Body of pancreas (tissue), 4 donors: ENCODE measurements around the gene OXTR. TPM values are rescaled to one million over a fixed set of nuclear protein-coding genes. Genes with fewer than 3 reads are reported as not detected.

Source experiments
- ATAC-seq: fragments of 150-250 bp; one replicate; pipeline ENCODE4 v1.9.1; 2016
- DNase-seq, 4 donors: peaks; one replicate each; pipeline ENCODE4 v3.0.0-alpha.2; 2019
- H3K27ac ChIP-seq, 4 donors: fragments of 200-600 bp; sonication (generic); 1 replicate in 3 of 4; 2 replicates in 1 of 4; pipeline versions ENCODE4 v1.5.1 to v1.6.1; 2016 to 2019; ENCODE audit warnings: mild to moderate bottlenecking in 1 of 4, mixed read lengths in 1 of 4, moderate library complexity in 1 of 4
- H3K27me3 ChIP-seq, 2 donors: fragments of 200-600 bp; sonication (generic); one replicate each; pipeline ENCODE4 v1.6.0; 2016; ENCODE audit warnings: mild to moderate bottlenecking in 1 of 2
- H3K36me3 ChIP-seq, 2 donors: fragments of 200-600 bp; sonication (generic); replicated peaks in 1 of 2; 2 replicates each; pipeline ENCODE4 v1.5.1; 2016; ENCODE audit warnings: low read depth in 2 of 2; ENCODE audit not compliant: insufficient read depth in 1 of 2
- H3K4me1 ChIP-seq: fragments of 200-600 bp; sonication (generic); one replicate; pipeline ENCODE4 v1.6.0; 2016
- H3K4me3 ChIP-seq, 2 donors: fragments of 200-600 bp; sonication (generic); 1 replicate in 1 of 2; 2 replicates in 1 of 2; pipeline ENCODE4 v1.5.1; 2016 to 2019
- H3K9me3 ChIP-seq, 3 donors: fragments of 200-600 bp; sonication (generic); 1 replicate in 2 of 3; 2 replicates in 1 of 3; pipeline ENCODE4 v1.5.1; 2016
- CTCF ChIP-seq, 7 experiments: fragments of 450-650 bp in 4 of 7; fragments of 200-600 bp in 3 of 7; sonication (generic) in 3 of 7; IDR thresholded peaks; one replicate each; pipeline ENCODE4 v1.5.1; 2016 to 2019; ENCODE audit warnings: antibody characterized with exemption in 7 of 7
- POLR2A ChIP-seq, 3 donors: fragments of 450-650 bp; IDR thresholded peaks; one replicate each; pipeline ENCODE4 v1.6.1; 2016; ENCODE audit warnings: antibody characterized with exemption in 3 of 3, mild to moderate bottlenecking in 2 of 3
- WGBS, 2 donors: methylation state at CpG; one replicate each; pipeline ENCODE4 v1.1.5; 2017; 5-methylcytosine and 5-hydroxymethylcytosine counted together
- intact Hi-C: fragments of 100-400 bp; cut with DNase I; formaldehyde crosslinking; loops from one replicate; pipeline ENCODE4 v1.15.1; 2023
- total RNA-seq, 2 donors: library from RNA; depleted of rRNA; stranded (reverse); fragments of >200 nt; gene quantifications; one replicate each; pipeline ENCODE4 v1.1.0, GENCODE V29; 2016

The OXTR gene
- total RNA-seq, 2 donors from 2014 or later = 0.33 TPM; not detected in 1

- no peak for ATAC-seq
- TF ChIP-seq POLR2A (IDR thresholded peaks at IDR 0.05) (no peak), CTCF (IDR thresholded peaks at IDR 0.05) (no peak)
- Histone ChIP-seq H3K9me3 (no peaks in the 10 kb centered on the region), H3K27me3 (no peaks in the 10 kb centered on the region), H3K36me3 (no peaks in the 10 kb centered on the region), H3K27ac (no peak overlapping the region), H3K4me1 (no peaks in the 10 kb centered on the region), H3K4me3 (no peak overlapping the region)
- intact Hi-C loops = no loop called here
- DNase-seq = no peak
- WGBS, 2 donors = 70 to 75% methylated on average over 2 of the region's 2 CpGs
These were observed 21.1 kb upstream of the OXTR start for GRCh38 chr3:8790529-8790928.

GRCh38 chr3:8784676-8785435, 15.4 kb upstream of the OXTR start:
- Histone ChIP-seq H3K4me1 (no peaks in the 10 kb centered on the region), H3K27me3 (no peaks in the 10 kb centered on the region), H3K27ac (no peak overlapping the region), H3K9me3 (no peaks in the 10 kb centered on the region), H3K4me3 (no peak overlapping the region), H3K36me3 (no peaks in the 10 kb centered on the region)
- no peak for ATAC-seq
- intact Hi-C loops = no loop called here
- no peak for DNase-seq
- TF ChIP-seq CTCF (IDR thresholded peaks at IDR 0.05) = no peak
- TF ChIP-seq POLR2A (IDR thresholded peaks at IDR 0.05) = no peak
- WGBS, 2 donors = 81 to 89% methylated on average over 3 of the region's 3 CpGs

GRCh38 chr3:8780279-8780678, 10.9 kb upstream of the OXTR start:
- DNase-seq (no peak), ATAC-seq (no peak)
- Histone ChIP-seq H3K4me1 (no peaks in the 10 kb centered on the region), H3K9me3 (no peaks in the 10 kb centered on the region), H3K27me3 (peaks cover 0 to 4% of the 10 kb centered on the region in 2 donors), H3K36me3 (no peaks in the 10 kb centered on the region), H3K4me3 (no peak overlapping the region), H3K27ac (no peak overlapping the region)
- intact Hi-C loops = no loop called here
- no peak for TF ChIP-seq CTCF (IDR thresholded peaks at IDR 0.05)
- no peak for TF ChIP-seq POLR2A (IDR thresholded peaks at IDR 0.05)

GRCh38 chr3:8778475-8778874, 9.1 kb upstream of the OXTR start:
- peaks cover 0 to 4% of the 10 kb centered on the region in 2 donors for H3K27me3 ChIP-seq
- no peak overlapping the region for H3K27ac ChIP-seq
- H3K4me3 ChIP-seq = no peak overlapping the region
- H3K9me3 ChIP-seq = no peaks in the 10 kb centered on the region
- 73% methylated on average over 3 to 5 of the region's 5 CpGs for WGBS, 2 donors
- ATAC-seq (no peak), DNase-seq (no peak)
- TF ChIP-seq POLR2A (IDR thresholded peaks at IDR 0.05) (no peak), CTCF (IDR thresholded peaks at IDR 0.05) (no peak)
- intact Hi-C loops = no loop called here
- no peaks in the 10 kb centered on the region for H3K36me3 ChIP-seq
- no peaks in the 10 kb centered on the region for H3K4me1 ChIP-seq

GRCh38 chr3:8777978-8778267, 8.5 kb upstream of the OXTR start:
- WGBS, 2 donors = 54 to 63% methylated on average over 5 of the region's 5 CpGs
- no peak overlapping the region for H3K27ac ChIP-seq
- DNase-seq (no peak), ATAC-seq (no peak)
- TF ChIP-seq CTCF (IDR thresholded peaks at IDR 0.05) (no peak), POLR2A (IDR thresholded peaks at IDR 0.05) (no peak)
- no peaks in the 10 kb centered on the region for H3K4me1 ChIP-seq
- no peaks in the 10 kb centered on the region for H3K9me3 ChIP-seq
- H3K4me3 ChIP-seq = no peak overlapping the region
- intact Hi-C loops = no loop called here
- no peaks in the 10 kb centered on the region for H3K36me3 ChIP-seq
- peaks cover 0 to 4% of the 10 kb centered on the region in 2 donors for H3K27me3 ChIP-seq
